Measurements from ENCODE around the gene ACOT11.

The ACOT11 gene

DNA sequence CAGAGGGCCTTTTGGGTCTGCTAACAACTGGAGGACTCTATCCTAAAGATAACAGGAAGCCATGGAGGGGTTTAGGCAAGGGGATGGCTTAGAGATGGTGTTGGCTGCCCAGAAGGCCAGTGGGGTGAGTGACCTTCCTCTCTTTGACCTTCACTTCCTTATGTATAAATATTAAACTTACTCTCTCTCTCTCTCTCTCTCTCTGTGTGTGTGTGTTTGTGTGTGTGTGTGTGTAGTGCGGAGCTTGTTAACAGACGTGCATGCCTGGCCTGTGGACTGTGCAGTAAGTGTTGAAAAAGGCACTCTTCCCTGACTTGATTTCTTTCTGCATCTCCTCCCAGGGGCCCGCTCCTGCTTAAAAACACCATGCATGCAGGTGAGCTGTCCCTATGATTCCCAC is 103.6 kb downstream of the ACOT11 start:
- TF ChIP-seq, protein P1, sequence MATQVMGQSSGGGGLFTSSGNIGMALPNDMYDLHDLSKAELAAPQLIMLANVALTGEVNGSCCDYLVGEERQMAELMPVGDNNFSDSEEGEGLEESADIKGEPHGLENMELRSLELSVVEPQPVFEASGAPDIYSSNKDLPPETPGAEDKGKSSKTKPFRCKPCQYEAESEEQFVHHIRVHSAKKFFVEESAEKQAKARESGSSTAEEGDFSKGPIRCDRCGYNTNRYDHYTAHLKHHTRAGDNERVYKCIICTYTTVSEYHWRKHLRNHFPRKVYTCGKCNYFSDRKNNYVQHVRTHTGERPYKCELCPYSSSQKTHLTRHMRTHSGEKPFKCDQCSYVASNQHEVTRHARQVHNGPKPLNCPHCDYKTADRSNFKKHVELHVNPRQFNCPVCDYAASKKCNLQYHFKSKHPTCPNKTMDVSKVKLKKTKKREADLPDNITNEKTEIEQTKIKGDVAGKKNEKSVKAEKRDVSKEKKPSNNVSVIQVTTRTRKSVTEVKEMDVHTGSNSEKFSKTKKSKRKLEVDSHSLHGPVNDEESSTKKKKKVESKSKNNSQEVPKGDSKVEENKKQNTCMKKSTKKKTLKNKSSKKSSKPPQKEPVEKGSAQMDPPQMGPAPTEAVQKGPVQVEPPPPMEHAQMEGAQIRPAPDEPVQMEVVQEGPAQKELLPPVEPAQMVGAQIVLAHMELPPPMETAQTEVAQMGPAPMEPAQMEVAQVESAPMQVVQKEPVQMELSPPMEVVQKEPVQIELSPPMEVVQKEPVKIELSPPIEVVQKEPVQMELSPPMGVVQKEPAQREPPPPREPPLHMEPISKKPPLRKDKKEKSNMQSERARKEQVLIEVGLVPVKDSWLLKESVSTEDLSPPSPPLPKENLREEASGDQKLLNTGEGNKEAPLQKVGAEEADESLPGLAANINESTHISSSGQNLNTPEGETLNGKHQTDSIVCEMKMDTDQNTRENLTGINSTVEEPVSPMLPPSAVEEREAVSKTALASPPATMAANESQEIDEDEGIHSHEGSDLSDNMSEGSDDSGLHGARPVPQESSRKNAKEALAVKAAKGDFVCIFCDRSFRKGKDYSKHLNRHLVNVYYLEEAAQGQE (IDR thresholded peaks at IDR 0.05; ENCODE audit: insufficient replicate concordance, low read depth) = no peak
- TF ChIP-seq, protein P2, sequence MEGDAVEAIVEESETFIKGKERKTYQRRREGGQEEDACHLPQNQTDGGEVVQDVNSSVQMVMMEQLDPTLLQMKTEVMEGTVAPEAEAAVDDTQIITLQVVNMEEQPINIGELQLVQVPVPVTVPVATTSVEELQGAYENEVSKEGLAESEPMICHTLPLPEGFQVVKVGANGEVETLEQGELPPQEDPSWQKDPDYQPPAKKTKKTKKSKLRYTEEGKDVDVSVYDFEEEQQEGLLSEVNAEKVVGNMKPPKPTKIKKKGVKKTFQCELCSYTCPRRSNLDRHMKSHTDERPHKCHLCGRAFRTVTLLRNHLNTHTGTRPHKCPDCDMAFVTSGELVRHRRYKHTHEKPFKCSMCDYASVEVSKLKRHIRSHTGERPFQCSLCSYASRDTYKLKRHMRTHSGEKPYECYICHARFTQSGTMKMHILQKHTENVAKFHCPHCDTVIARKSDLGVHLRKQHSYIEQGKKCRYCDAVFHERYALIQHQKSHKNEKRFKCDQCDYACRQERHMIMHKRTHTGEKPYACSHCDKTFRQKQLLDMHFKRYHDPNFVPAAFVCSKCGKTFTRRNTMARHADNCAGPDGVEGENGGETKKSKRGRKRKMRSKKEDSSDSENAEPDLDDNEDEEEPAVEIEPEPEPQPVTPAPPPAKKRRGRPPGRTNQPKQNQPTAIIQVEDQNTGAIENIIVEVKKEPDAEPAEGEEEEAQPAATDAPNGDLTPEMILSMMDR (IDR thresholded peaks at IDR 0.05; ENCODE audit: insufficient read depth, low read length) = no peak
- Histone ChIP-seq H3K4me3 (replicated peaks; ENCODE audit: insufficient read depth, low read length) (no peak overlapping the region), H3K27me3 (ENCODE audit: insufficient read depth, poor library complexity, severe bottlenecking) (no peaks in the 10 kb centered on the region), H3K27ac (replicated peaks) (peak overlapping the region; percentile 79)
- DNase-seq (ENCODE audit: low read depth in 1 of 2, low spot score in 1 of 2) = peak in 1 of 2 experiments; percentile 12

DNA sequence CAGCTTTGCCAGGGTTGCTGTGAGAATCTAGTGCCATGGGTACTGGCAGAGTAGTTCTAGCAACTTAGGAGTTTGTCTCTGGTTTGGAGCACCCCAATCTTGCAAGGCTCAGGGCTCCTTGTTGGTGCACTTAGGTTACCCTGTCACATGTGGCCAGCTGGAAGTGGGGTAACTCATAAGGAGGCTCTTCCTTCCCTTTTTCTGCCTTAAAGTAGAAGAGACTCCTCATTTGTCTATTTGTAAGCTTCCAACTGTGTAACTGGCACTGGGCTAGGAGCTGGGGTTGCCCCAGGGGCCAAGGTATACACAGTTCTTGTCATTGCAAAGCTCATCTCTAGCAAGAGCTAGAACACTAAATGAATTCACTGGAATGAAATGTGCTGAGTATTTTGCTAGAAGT is 104.1 kb downstream of the ACOT11 start:
- TF ChIP-seq SPI1 (IDR thresholded peaks at IDR 0.05; ENCODE audit: borderline replicate concordance, low read depth) (peak; percentile 63; the same call in 1 of the 2 replicates), GABPA (IDR thresholded peaks at IDR 0.05; ENCODE audit: low read depth) (no peak)

DNA sequence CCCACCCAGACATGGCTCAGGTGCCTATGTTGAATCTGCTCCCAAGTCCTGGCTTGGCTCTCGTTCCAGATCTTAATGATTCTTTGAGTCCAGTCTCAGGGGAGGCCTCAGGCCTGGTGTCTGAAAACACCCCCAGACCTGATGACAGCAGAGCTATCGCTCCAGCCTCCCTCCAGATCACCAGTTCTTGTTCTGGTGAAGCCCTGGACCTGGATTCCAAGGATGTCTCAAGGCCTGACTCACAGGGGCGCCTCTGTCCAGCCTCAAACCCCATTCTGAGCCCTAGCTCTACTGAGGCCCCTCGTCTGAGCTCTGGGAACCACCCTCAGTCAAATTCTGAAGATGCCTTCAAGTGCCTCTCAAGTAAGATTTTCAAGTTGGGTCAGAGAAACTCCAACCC is 105.0 kb downstream of the ACOT11 start:
- Histone ChIP-seq H3K27me3 (ENCODE audit: insufficient read depth, poor library complexity, severe bottlenecking) (no peaks in the 10 kb centered on the region), H3K4me3 (replicated peaks; ENCODE audit: insufficient read depth, low read length) (no peak overlapping the region), H3K27ac (replicated peaks) (peak overlapping the region; percentile 79)
- no peak for DNase-seq (ENCODE audit: low read depth in 1 of 2, low spot score in 1 of 2)
- TF ChIP-seq POLR2AphosphoS5 (IDR thresholded peaks at IDR 0.05; ENCODE audit: low read depth) = no peak
- TF ChIP-seq SPI1 (IDR thresholded peaks at IDR 0.05; ENCODE audit: borderline replicate concordance, low read depth) = no peak
- no peak for TF ChIP-seq GABPA (IDR thresholded peaks at IDR 0.05; ENCODE audit: low read depth)
- TF ChIP-seq, protein P2 (IDR thresholded peaks at IDR 0.05; ENCODE audit: insufficient read depth, low read length) = no peak
- TF ChIP-seq, protein P1 (IDR thresholded peaks at IDR 0.05; ENCODE audit: insufficient replicate concordance, low read depth) = no peak

More for the DNA sequence above, 104.1 kb downstream of the ACOT11 start:
- no peaks in the 10 kb centered on the region for H3K27me3 ChIP-seq (ENCODE audit: insufficient read depth, poor library complexity, severe bottlenecking)
- peak; percentile 37 to 88 for DNase-seq (ENCODE audit: low read depth in 1 of 2, low spot score in 1 of 2)
- H3K4me3 ChIP-seq (replicated peaks; ENCODE audit: insufficient read depth, low read length) = no peak overlapping the region
- peak overlapping the region; percentile 79 for H3K27ac ChIP-seq (replicated peaks)

DNA sequence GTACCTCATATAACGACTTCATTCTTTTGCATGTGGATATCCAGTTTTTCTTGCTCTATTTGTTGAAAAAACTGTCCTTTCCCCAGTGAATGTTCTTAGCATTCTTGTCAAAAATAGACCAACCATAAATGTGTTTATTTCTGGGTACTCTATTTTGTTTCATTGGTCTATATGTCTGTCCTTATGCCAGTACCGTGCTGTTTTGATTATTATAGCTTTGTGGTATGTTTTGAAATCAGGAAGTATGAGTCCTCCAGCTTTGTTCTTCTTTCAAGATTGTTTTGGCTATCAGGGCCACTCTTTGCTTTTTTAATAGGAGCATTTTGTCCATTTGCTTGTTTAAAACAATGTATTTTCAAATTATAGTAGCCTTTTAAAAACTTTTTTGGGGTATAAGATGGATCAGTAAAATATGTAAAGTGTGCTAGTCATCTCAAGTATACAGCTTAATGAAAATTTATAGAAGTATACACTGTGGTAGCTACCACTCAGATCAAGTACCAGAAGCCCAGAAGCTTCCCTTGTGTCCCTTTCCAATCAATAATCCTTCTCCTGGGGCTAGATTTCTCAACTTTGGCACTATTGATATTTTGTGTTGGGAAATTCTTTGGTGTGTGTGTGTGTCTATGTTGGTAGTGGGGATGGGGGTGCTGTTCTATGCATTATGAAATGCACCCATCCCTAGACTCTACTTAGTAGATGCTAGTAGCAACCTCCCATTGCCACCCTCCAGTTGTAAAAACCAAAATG is 110.3 kb downstream of the ACOT11 start:
- TF ChIP-seq, protein P1 (IDR thresholded peaks at IDR 0.05; ENCODE audit: insufficient replicate concordance, low read depth) = no peak
- TF ChIP-seq SPI1 (IDR thresholded peaks at IDR 0.05; ENCODE audit: borderline replicate concordance, low read depth) = no peak
- TF ChIP-seq, protein P2 (IDR thresholded peaks at IDR 0.05; ENCODE audit: insufficient read depth, low read length) = no peak
- TF ChIP-seq POLR2AphosphoS5 (IDR thresholded peaks at IDR 0.05; ENCODE audit: low read depth) = no peak
- TF ChIP-seq GABPA (IDR thresholded peaks at IDR 0.05; ENCODE audit: low read depth) = no peak
- DNase-seq (ENCODE audit: low read depth in 1 of 2, low spot score in 1 of 2) = no peak
- H3K4me3 ChIP-seq (replicated peaks; ENCODE audit: insufficient read depth, low read length) = no peak overlapping the region
- H3K27me3 ChIP-seq (ENCODE audit: insufficient read depth, poor library complexity, severe bottlenecking) = no peaks in the 10 kb centered on the region
- no peak overlapping the region for H3K27ac ChIP-seq (replicated peaks)

Data from HL-60 (cell line).